A673 (cell line): ENCODE results near the gene CAST. TPM values are rescaled to one million over a fixed set of nuclear protein-coding genes. Genes with fewer than 3 reads are reported as not detected.

Experiments used
- BruUV-seq: library from RNA; stranded (reverse); fragments of 400-500 nt; replicated peaks from 2 replicates; lab custom pipeline; 2021; lab: Mats Ljungman, UMichigan
- CTCF ChIA-PET: fragments of 300-600 bp; sonication (Branson Sonifier 250); formaldehyde crosslinking; loops from one replicate; lab custom pipeline; 2022; ENCODE audit warnings: antibody characterized with exemption; lab: Charles Lee
- POLR2A ChIA-PET: fragments of 300-600 bp; sonication (Branson Sonifier 250); formaldehyde crosslinking; loops from one replicate; lab custom pipeline; 2022; ENCODE audit warnings: antibody characterized with exemption; ENCODE audit not compliant: low non-redundant PET; lab: Charles Lee
- DNase-seq: peaks from one replicate; pipeline ENCODE4 v3.0.0-alpha.2; 2015; ENCODE audit warnings: low spot score
- H3K27ac ChIP-seq: fragments of 200-600 bp; sonication (generic); 2 replicates; pipeline ENCODE4 v1.5.1; 2016; ENCODE audit warnings: mixed run types, low read depth, mild to moderate bottlenecking, mixed read lengths, antibody characterized with exemption, low read length; ENCODE audit not compliant: poor library complexity, severe bottlenecking
- H3K27me3 ChIP-seq: fragments of 200-600 bp; sonication (generic); replicated peaks from 2 replicates; pipeline ENCODE4 v1.6.1; 2017; ENCODE audit warnings: mixed run types, low read depth, mild to moderate bottlenecking, mixed read lengths, antibody characterized with exemption, low read length; ENCODE audit not compliant: insufficient read depth, poor library complexity
- H3K36me3 ChIP-seq: fragments of 200-600 bp; sonication (generic); 2 replicates; pipeline ENCODE4 v1.6.1; 2016; ENCODE audit warnings: mixed run types, mild to moderate bottlenecking, mixed read lengths, antibody characterized with exemption, low read length; ENCODE audit not compliant: insufficient read depth, poor library complexity, severe bottlenecking
- H3K4me1 ChIP-seq: fragments of 200-600 bp; sonication (generic); 2 replicates; pipeline ENCODE4 v1.6.1; 2017; ENCODE audit warnings: mixed run types, mild to moderate bottlenecking, mixed read lengths, antibody characterized with exemption, low read length; ENCODE audit not compliant: insufficient read depth, poor library complexity, severe bottlenecking
- H3K4me3 ChIP-seq: fragments of 200-600 bp; sonication (generic); 2 replicates; pipeline ENCODE4 v1.5.1; 2016; ENCODE audit warnings: low read depth, mixed run types, mild to moderate bottlenecking, mixed read lengths, low read length; ENCODE audit not compliant: poor library complexity, severe bottlenecking
- H3K9me3 ChIP-seq: fragments of 200-600 bp; sonication (generic); 2 replicates; pipeline ENCODE4 v1.6.1; 2016; ENCODE audit warnings: mixed run types, low read depth, mild to moderate bottlenecking, mixed read lengths, antibody characterized with exemption, low read length; ENCODE audit not compliant: poor library complexity, severe bottlenecking
- CTCF ChIP-seq: fragments of 300-800, 200-600 bp; sonication (generic); conservative IDR thresholded peaks from 2 replicates; pipeline ENCODE4 v1.5.1; 2017; ENCODE audit warnings: low read depth, mild to moderate bottlenecking, antibody characterized with exemption, low read length, moderate library complexity, mixed read lengths
- EZH2 ChIP-seq: fragments of 200-600 bp; sonication (generic); IDR thresholded peaks from 2 replicates; pipeline ENCODE4 v1.6.1; 2017; ENCODE audit warnings: borderline replicate concordance, low read depth, mild to moderate bottlenecking, mixed read lengths, antibody characterized with exemption, low read length; ENCODE audit not compliant: poor library complexity, severe bottlenecking
- intact Hi-C: fragments of 100-400 bp; cut with micrococcal nuclease; formaldehyde crosslinking; loops from one replicate; pipeline ENCODE4 v1.10.0; 2022; ENCODE audit not compliant: unreplicated experiment
- total RNA-seq: library from RNA; stranded (reverse); gene quantifications from 2 replicates; pipeline ENCODE4 v1.2.3, GENCODE V29; 2021

The CAST gene
- total RNA-seq, 1 experiment from 2014 or later = 66.8 TPM

DNA sequence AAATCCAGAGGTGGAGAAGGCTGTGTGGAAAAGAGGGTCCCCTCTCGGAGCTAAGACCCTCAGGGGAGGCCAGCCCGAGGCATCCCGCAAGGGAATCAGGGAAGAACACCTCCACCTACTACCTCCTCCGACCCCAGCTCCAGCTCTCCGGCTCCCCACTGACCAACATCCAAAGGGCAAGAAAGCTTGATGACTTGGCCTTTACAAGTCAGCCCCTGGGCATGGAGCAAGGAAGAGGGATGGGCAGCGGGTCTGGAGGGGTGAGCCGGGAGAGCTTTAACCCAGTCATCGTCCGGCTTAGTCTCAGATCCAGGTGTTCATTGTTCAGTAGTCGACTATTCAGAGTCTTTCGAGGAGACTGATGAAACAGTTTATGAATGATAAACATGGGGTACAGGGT lies 113.5 kb downstream of the CAST start:
- H3K27me3 ChIP-seq = no peaks in the 10 kb centered on the region
- no peaks in the 10 kb centered on the region for H3K4me1 ChIP-seq
- no peak for DNase-seq
- H3K27ac ChIP-seq = no peak overlapping the region
- intact Hi-C loops = no loop called here
- H3K9me3 ChIP-seq = no peaks in the 10 kb centered on the region
- ChIA-PET CTCF (no interaction called here), POLR2A (no interaction called here)
- peaks cover 27% of the 10 kb centered on the region for H3K36me3 ChIP-seq
- BruUV-seq = no TSS peak
- H3K4me3 ChIP-seq = no peak overlapping the region
- TF ChIP-seq EZH2 = no peak
- no peak for TF ChIP-seq CTCF

DNA sequence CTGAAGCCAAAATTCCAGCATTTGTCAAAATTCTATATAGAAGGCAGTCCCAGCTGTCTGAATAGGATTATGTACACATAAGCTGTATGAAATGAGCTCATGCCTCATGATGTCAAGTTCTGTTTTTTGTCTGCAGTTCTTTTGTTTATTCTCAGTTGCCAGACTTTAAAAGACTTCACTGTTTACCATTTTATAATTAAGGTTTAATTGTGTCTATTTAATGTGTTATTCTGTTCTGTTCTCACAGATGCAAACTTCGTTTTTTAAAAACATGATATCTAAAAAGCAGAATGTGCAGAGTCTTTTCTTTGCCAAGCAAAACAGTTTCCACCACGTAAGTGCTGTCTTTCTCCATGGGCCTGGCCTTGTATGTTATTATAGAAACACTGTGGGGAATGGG lies 114.4 kb downstream of the CAST start:
- intact Hi-C loops = no loop called here
- POLR2A ChIA-PET = no interaction called here

DNA sequence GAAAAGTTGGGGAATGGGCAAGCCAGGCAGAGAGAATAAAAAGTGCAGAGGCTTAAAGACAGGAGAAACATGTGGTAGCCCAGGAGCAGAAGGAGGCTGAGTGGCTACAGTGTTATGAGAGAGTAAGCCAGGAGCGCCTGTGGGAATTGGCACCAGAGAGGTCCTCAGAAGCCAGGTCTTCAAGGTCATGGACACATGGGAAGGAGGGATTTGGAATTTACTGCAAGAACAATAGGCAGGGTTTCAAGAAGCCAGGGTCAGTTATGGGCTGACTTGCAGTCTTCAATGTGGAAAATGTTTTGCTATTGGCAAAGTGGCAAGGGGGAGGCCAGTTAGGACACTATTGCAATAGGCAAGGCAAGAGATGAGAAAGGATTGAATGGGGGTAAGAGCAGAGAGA lies 116.2 kb downstream of the CAST start:
- peaks cover 32% of the 10 kb centered on the region for H3K36me3 ChIP-seq
- BruUV-seq = no TSS peak
- TF ChIP-seq CTCF (no peak), EZH2 (no peak)
- CTCF ChIA-PET = no interaction called here
- DNase-seq = no peak
- H3K27me3 ChIP-seq = no peaks in the 10 kb centered on the region
- no peaks in the 10 kb centered on the region for H3K9me3 ChIP-seq
- no peaks in the 10 kb centered on the region for H3K4me1 ChIP-seq
- POLR2A ChIA-PET = no interaction called here
- H3K27ac ChIP-seq = no peak overlapping the region
- no peak overlapping the region for H3K4me3 ChIP-seq
- intact Hi-C loops = no loop called here

More for the DNA sequence above, 114.4 kb downstream of the CAST start:
- Histone ChIP-seq H3K9me3 (no peaks in the 10 kb centered on the region), H3K27me3 (no peaks in the 10 kb centered on the region), H3K4me1 (no peaks in the 10 kb centered on the region), H3K4me3 (no peak overlapping the region), H3K27ac (no peak overlapping the region), H3K36me3 (peaks cover 26% of the 10 kb centered on the region)
- no TSS peak for BruUV-seq
- no peak for TF ChIP-seq EZH2
- no peak for TF ChIP-seq CTCF
- CTCF ChIA-PET = no interaction called here
- DNase-seq = no peak
